Stomach (tissue), 9 donors: ENCODE measurements around the gene SLC25A23. TPM values are rescaled to one million over a fixed set of nuclear protein-coding genes. Genes with fewer than 3 reads are reported as not detected.
"Not testable (repeated sequence)": the region's sequence is repeated elsewhere in the genome, so short reads cannot be mapped to it uniquely, and the experiment has no call there.

Experiments
- DNase-seq, 2 donors: peaks; one replicate each; pipeline versions ENCODE4 v3.0.0 to v3.0.0-alpha.2; 2013 to 2019
- H3K27ac ChIP-seq, 5 donors: fragments of 200-600 bp in 4 of 5; sonication (generic) in 4 of 5; one replicate each; pipeline ENCODE4 v1.5.1; 2013 to 2019; ENCODE audit warnings: mild to moderate bottlenecking in 1 of 5, moderate library complexity in 1 of 5
- H3K27me3 ChIP-seq, 3 donors: fragments of 200-600 bp; sonication (generic); one replicate each; pipeline ENCODE4 v1.5.1; 2017 to 2019; ENCODE audit warnings: mixed run types in 1 of 3
- H3K36me3 ChIP-seq, 4 donors: fragments of 200-600 bp; sonication (generic); 1 replicate in 3 of 4; 2 replicates in 1 of 4; pipeline ENCODE4 v1.5.1; 2016 to 2019
- H3K4me1 ChIP-seq, 4 donors: fragments of 200-600 bp; sonication (generic); one replicate each; pipeline ENCODE4 v1.5.1; 2016 to 2019
- H3K4me3 ChIP-seq, 4 donors: fragments of 200-600 bp; sonication (generic) in 3 of 4; one replicate each; pipeline ENCODE4 v1.5.1; 2016 to 2019; ENCODE audit warnings: mild to moderate bottlenecking in 1 of 4
- H3K9me3 ChIP-seq, 4 donors: fragments of 200-600 bp; sonication (generic); one replicate each; pipeline ENCODE4 v1.5.1; 2016 to 2019
- EP300 ChIP-seq: sonication (generic); formaldehyde crosslinking; IDR thresholded peaks from one replicate; pipeline ENCODE4 v1.6.1; 2017; ENCODE audit warnings: antibody characterized with exemption
- POLR2A ChIP-seq, 4 donors: fragments of 450-650 bp; IDR thresholded peaks; one replicate each; pipeline ENCODE4 v1.6.1; 2016; ENCODE audit warnings: antibody characterized with exemption in 4 of 4, control low read depth in 2 of 4, mild to moderate bottlenecking in 1 of 4, moderate library complexity in 1 of 4
- POLR2AphosphoS5 ChIP-seq, 3 donors: sonication (generic); formaldehyde crosslinking; IDR thresholded peaks; one replicate each; pipeline ENCODE4 v1.6.1; 2016; ENCODE audit warnings: antibody characterized with exemption in 3 of 3
- WGBS, 5 donors: extraction: QIAGEN DNeasy Blood & Tissue Kit in 3 of 5; methylation state at CpG; one replicate each; pipeline versions ENCODE4 v1.1.5 to v1.1.7; 2013 to 2018; 5-methylcytosine and 5-hydroxymethylcytosine counted together
- intact Hi-C: fragments of 100-400 bp; cut with DNase I; formaldehyde crosslinking; loops from one replicate; pipeline ENCODE4 v1.15.1; 2023; ENCODE audit warnings: low total_unique reads
- polyA plus RNA-seq, 3 donors: library from polyadenylated mRNA; stranded (reverse); fragments of 200-250 nt; gene quantifications; one replicate each; pipeline ENCODE4 v1.2.3, GENCODE V29; 2013
- total RNA-seq, 5 donors: library from RNA; depleted of rRNA; stranded (reverse); fragments of >200 nt; gene quantifications; one replicate each; pipeline versions ENCODE4 v1.1.0 to v1.2.3, GENCODE V29; 2014 to 2016
- TF ChIP-seq, protein P1 (sequence below), 7 experiments: fragments of 450-650 bp in 4 of 7; fragments of 200-600 bp in 3 of 7; sonication (generic) in 3 of 7; IDR thresholded peaks; one replicate each; pipeline ENCODE4 v1.5.1; 2016 to 2019; ENCODE audit warnings: antibody characterized with exemption in 7 of 7, control low read depth in 2 of 7, mild to moderate bottlenecking in 1 of 7
- donor health status: healthy with polysubstance abuse.
- donor health status: Bipolar disorder and iron deficiency.
- donor health status: healthy.

The SLC25A23 gene
- total and polyA plus RNA-seq, 8 donors, result 20.7 to 191 (median 38.3) TPM

DNA sequence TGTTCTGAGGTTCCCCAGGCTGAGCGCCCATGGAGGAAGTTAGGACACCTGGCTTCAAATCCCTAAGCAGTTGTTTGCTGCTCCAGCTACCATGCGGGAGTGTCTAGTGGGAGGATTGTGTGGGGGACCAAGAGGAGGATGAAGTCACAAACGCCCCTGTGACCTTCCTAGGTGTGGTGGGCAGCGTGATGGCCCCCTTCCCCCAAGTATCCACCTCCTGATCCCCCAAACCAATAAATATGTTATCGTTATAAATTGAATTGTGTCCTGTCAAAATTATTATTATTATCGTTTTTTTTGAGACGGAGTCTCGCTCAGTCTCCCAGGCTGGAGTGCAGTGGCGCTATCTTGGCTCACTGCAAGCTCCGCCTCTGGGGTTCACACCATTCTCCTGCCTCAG lies 25.9 kb downstream of the SLC25A23 start, which contains the start of gene SLC25A41:
SLC25A41 (minus strand) TSS at position 101 of the 400 bp plus-strand sequence; CDS start at position 31, 70 bp downstream.
- TF ChIP-seq POLR2AphosphoS5 (IDR thresholded peaks at IDR 0.05) (no peak), EP300 (no peak), POLR2A (IDR thresholded peaks at IDR 0.05) (no peak)
- TF ChIP-seq, protein P1, sequence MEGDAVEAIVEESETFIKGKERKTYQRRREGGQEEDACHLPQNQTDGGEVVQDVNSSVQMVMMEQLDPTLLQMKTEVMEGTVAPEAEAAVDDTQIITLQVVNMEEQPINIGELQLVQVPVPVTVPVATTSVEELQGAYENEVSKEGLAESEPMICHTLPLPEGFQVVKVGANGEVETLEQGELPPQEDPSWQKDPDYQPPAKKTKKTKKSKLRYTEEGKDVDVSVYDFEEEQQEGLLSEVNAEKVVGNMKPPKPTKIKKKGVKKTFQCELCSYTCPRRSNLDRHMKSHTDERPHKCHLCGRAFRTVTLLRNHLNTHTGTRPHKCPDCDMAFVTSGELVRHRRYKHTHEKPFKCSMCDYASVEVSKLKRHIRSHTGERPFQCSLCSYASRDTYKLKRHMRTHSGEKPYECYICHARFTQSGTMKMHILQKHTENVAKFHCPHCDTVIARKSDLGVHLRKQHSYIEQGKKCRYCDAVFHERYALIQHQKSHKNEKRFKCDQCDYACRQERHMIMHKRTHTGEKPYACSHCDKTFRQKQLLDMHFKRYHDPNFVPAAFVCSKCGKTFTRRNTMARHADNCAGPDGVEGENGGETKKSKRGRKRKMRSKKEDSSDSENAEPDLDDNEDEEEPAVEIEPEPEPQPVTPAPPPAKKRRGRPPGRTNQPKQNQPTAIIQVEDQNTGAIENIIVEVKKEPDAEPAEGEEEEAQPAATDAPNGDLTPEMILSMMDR (IDR thresholded peaks at IDR 0.05), result no peak
- H3K4me3 ChIP-seq, result no peak within 1 kb of the TSS
- H3K4me1 ChIP-seq, result no peaks in the 10 kb centered on the region
- H3K9me3 ChIP-seq, result no peaks in the 10 kb centered on the region
- no peak for DNase-seq
- 83 to 92% (median 90%) methylated on average over 10 of the region's 10 CpGs for WGBS, 5 donors
- H3K36me3 ChIP-seq, result no peaks in the 10 kb centered on the region
- H3K27ac ChIP-seq, result no peak within 1 kb of the TSS
- intact Hi-C loops, result no loop called here
- no peaks in the 10 kb centered on the region for H3K27me3 ChIP-seq

- TF ChIP-seq POLR2AphosphoS5 (IDR thresholded peaks at IDR 0.05) (no peak), EP300 (no peak), POLR2A (IDR thresholded peaks at IDR 0.05) (no peak)
- TF ChIP-seq, protein P1 (IDR thresholded peaks at IDR 0.05), result no peak
- intact Hi-C loops, result no loop called here
- DNase-seq, result no peak
- Histone ChIP-seq H3K27me3 (no peaks in the 10 kb centered on the region), H3K9me3 (no peaks in the 10 kb centered on the region), H3K36me3 (no peaks in the 10 kb centered on the region), H3K4me3 (no peak overlapping the region), H3K27ac (no peak overlapping the region), H3K4me1 (no peaks in the 10 kb centered on the region)
- WGBS, 5 donors, result 80 to 89% (median 85%) methylated on average over 8 to 11 of the region's 11 CpGs
These were observed 26.4 kb downstream of the SLC25A23 start for GRCh38 chr19:6433165-6433564.

- Histone ChIP-seq H3K4me3 (no peak overlapping the region), H3K27ac (no peak overlapping the region), H3K4me1 (no peaks in the 10 kb centered on the region), H3K36me3 (no peaks in the 10 kb centered on the region), H3K9me3 (no peaks in the 10 kb centered on the region), H3K27me3 (no peaks in the 10 kb centered on the region)
- no peak for DNase-seq
- TF ChIP-seq POLR2A (IDR thresholded peaks at IDR 0.05) (no peak), EP300 (no peak), POLR2AphosphoS5 (IDR thresholded peaks at IDR 0.05) (no peak)
- TF ChIP-seq, protein P1 (IDR thresholded peaks at IDR 0.05), result no peak
- intact Hi-C loops, result no loop called here
- 90 to 95% (median 92%) methylated on average over 11 of the region's 11 CpGs for WGBS, 5 donors
These were observed 27.7 kb downstream of the SLC25A23 start for GRCh38 chr19:6431891-6432290.

- no peak for DNase-seq
- TF ChIP-seq POLR2AphosphoS5 (IDR thresholded peaks at IDR 0.05) (no peak), POLR2A (IDR thresholded peaks at IDR 0.05) (no peak), EP300 (no peak)
- TF ChIP-seq, protein P1 (IDR thresholded peaks at IDR 0.05), result no peak
- Histone ChIP-seq H3K9me3 (no peaks in the 10 kb centered on the region), H3K27ac (no peak overlapping the region), H3K36me3 (no peaks in the 10 kb centered on the region), H3K4me3 (no peak overlapping the region), H3K4me1 (peaks cover 0 to 8% (median 3%) of the 10 kb centered on the region in 4 donors), H3K27me3 (no peaks in the 10 kb centered on the region)
- intact Hi-C loops, result no loop called here
- WGBS, 5 donors, result 54 to 62% (median 55%) methylated on average over 19 to 20 of the region's 20 CpGs
These were observed 30.0 kb downstream of the SLC25A23 start for GRCh38 chr19:6429419-6430221.

- H3K27ac ChIP-seq, H3K27me3 ChIP-seq, H3K36me3 ChIP-seq, DNase-seq, intact Hi-C loops, H3K4me1 ChIP-seq, H3K4me3 ChIP-seq, H3K9me3 ChIP-seq: not testable (repeated sequence)
- 72 to 88% (median 87%) methylated on average over 2 of the region's 2 CpGs for WGBS, 5 donors
These were observed 30.7 kb downstream of the SLC25A23 start for GRCh38 chr19:6428692-6429418.
